HPDE6-E6E7 (cell line): ENCODE measurements around the gene CTNNA3.

Experiments
- DNase-seq: peaks from one replicate; pipeline ENCODE4 v3.0.0; 2011; ENCODE audit warnings: missing footprints; ENCODE audit errors: extremely low spot score

Gene CTNNA3

DNA sequence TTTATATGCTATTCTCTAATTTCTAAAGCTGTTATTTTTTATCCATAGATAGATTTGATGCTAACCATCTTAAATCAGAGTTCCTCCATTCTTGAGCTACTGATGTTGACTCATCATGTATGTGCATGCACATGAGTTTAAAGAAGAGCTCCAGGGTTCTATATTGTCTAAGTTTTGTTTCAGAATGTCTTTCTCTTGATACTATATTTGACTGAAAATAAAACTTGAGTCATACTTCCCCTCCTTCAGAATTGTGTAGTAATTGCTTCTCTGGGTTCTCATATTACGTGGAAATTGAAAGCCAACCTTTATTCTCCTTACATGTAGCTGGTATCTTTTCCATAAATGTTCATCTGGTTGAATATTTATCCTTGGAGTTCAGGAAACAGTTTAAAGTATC lies 680.8 kb downstream of the CTNNA3 start:
- DNase-seq, result no peak

DNA sequence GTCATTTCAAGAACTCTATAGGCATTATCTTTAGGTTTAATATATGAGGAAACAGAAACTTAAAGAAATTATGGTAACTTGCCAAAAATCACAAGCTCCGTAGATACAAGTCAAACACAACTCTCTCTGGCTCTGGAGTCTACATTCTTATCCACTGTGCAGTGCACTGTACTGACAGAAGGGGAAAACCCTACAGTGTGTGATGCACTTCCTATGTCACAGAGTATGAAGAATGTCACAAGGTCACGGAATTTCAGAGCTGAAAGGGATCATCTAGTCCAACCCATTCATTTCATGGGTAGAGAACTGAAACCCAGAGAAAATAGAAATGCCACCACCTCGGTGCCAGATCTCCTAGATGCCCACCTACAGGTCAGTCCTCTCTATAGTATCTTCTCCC lies 684.0 kb downstream of the CTNNA3 start:
- DNase-seq, result no peak

DNA sequence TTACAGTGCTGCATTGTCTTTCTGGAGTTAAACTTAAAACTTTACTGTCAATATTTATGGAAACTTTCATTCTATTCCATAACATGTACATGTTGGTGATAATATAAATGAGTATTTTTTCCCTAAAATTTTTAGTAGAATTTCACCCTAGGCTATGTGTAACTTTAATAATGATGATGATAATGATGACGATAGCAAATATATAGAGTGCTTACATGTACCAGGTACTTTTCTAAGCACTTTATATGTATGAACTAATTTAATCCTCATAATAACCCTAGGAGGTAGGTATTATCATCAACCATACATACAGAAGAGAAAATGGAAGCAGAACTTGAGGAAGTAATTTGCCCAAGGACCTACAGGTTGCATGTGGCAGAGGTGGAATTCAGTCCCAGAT lies 684.5 kb downstream of the CTNNA3 start:
- no peak for DNase-seq

DNA sequence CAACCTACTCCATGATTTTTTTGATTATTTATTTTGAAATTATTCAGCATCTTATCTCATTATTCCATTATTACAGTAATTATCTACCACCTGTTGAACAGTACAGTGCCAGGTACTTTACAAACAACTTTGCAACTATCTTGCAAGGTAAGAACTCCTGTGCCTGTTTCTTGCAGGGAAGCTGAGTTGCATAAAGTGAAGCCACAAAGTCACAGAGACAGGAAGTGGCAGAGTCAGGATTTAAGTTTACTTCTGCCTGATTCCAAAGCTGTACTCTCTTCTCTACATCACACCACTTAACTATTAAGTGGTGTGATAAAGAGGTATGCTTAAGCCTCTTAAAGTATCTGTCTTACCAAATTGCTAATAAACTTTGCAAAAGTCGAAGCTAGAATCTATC lies 690.0 kb downstream of the CTNNA3 start:
- no peak for DNase-seq

DNA sequence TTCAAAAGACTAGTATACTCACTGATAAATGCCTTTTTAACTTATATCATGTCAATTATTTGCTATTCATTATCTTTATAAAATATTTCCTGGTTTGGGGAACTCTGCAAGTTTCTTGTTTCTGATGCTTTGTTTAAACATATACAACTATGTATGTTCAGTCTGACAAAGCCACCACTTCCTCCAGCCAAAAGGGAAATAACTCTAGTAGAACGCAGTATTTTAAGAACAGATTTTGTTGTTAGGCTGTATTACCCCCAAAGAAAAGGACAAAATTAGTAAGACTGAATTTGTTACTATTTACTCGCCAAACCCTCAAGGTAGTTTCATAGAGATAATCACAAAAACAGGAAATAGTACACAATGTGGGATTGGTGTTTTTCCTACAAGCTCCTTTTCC lies 691.3 kb downstream of the CTNNA3 start:
- DNase-seq, result no peak

DNA sequence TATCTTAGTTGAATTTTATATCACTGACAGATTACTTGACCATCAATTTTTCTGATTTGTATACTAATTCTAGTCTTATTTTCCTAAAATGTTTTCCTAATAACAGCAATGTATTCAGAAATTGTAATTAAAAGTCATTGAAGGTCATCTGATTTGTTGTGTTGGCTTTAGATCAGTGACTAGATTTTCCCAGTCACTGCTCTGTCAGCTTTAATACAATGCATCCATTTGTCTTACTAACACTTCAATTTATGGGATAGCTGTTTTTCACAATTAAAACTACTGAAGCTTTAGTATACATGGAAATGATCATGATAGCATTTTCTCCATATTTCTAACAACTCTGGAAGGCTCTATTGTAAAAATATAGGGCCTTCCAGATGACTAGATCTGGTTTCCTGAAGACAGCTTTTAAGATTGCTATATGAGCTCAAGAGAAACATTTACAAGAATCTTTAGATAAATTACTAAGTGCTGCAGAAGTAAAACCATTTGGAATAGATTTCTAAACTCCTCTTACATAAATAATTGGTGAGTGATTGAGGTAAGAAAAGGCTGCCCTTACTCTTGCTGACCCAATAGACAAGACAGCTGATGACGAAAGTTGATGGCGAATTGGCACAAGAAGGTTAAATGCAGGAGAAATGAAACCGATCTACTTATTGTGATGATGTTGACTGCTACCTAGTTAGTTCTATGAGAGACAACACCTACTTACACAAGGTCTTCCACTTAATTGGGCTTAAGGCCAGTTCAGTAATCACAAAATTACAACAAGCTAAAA lies 696.0 kb downstream of the CTNNA3 start:
- DNase-seq, result no peak

DNA sequence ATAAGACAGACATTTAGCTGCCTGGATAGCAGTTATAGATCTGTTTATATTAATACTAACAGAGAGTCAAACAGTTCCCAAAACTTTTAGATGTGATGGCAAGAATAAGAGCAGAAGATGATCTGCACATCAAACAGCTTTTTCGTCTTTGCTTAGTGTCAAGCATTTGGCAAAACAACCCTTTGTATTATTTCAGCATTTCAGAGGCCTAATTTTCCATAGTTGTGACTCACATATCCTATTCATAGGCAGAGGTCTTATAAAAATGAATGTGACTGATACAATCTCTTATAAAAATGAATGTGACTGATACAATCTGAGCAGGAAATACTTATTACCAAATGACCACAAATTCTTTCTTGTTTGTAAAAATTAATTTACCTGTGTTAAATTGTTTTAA lies 699.0 kb downstream of the CTNNA3 start:
- DNase-seq, result no peak

DNA sequence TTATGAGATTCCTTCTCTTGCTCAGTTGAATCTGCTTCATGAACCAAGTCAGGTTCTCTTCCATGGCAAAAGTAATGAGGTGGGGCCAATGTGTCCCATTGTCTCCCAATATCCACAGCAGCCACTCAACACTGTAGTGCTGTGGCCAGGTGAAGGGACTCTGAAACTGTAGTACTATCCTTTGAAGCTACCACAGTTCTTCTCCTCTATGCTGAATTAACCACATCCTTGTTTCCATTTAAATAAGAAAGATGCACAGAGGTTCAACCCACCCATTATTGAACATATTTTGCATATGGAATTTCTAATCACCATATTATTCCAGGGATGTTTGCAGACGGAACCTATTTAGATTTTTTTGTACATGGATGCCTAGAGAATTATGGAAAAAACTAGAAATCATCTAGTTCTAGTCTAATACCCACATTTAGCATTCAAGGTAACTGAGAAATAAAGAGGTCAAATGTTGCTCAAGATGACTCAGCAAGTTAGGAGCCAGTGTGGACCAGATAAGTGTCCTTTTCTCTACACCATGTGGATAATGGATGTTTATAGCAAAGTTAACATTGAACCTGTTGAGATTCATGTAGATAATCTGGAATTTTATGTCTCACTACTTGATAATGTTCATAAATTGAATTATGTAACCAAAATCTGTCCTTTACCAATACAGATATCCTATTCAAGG lies 705.7 kb downstream of the CTNNA3 start:
- DNase-seq, result no peak

DNA sequence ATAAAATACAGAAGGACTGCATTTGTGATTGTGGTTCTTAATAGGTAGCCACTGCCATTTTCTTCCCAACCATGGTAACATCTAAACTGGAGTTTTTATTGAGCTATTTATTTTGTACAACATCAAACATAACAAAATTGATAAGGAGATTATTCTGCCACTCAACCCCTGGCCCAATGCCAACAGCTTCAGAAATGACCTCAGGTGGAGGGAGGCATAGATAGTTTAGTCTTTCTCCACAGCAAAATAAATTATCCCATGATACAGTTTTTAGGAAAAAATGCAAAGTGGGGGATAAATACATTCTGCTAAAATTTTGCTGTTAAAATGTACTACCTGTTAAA lies 712.5 kb downstream of the CTNNA3 start:
- DNase-seq, result no peak

DNA sequence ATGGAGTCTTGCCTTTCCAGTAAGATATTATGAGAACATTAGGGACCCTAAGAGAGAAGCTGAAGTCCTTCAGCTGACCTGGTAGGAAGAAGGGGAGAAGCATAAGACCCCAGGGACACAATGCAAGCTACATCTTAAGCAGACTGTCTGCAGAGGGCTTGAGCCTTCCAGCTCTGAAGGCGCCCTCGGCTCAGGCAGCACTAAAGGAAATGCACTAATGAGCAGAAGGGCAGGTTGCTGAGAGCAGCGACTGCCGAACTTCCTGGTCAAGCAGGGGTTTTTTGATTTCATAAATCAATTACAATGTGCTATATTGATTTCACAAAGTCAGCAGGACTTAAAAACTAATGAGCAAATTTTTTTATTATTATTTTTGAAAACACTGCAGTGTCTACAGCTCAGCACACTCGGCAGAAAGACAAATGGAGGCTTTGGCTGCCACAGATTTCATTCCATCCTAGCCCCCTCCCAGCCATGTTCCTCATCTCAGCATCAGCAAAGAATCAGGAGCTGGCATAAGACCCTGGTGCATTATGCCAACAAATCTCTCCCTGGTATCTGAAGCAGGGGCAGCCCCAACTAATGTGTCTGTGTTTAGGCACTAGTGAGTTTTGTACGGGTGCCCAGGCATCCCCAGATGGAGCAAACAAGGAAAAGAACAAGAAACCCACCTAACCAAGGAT lies 713.1 kb downstream of the CTNNA3 start:
- no peak for DNase-seq

DNA sequence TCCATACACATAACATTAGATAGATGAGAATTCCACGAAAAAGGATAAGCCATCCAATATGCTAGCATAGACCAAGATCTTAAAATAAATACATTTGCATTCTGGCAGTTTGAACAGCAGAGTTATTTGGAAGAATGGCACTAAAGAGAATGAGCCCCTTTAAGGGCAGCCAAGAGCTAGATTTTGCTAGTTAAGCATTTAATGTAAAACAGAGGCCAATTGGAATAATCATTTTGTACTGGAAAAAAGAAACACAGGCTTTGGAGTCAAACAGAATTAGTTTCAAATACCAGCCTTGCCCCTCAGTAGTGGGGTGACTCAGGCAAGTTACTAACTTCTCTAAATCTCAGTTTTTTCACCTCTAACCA lies 714.0 kb downstream of the CTNNA3 start:
- DNase-seq, result no peak

DNA sequence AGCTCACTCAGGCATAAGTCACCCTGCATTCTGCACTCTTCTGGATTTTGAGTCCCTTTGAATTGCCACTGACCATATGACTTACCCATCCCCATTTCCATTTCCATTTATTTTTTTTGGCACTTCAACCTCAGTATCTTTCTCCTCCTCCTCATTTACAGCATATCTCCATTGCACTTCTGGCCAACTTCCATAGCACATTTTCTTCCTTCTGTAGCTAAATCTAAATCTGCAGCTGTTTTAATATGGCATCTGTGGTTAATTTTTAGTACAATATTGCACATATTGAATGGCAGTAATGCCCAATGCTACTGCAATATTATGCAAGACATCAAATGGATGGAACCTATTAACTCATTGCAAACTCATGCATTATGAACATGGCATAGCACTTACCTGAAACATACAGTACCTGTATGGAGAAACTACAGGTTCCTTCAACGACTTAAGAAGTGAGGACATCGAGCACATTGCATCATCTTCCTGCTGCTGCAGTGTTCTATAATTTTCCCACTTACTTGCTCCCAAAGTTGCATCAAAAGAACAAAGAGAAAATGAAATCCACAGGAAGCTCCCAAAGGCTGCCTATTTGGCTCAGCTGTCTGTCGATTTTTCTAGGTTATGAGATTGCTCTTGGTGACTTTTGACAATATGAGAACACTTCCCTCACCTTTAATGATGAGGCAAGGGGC lies 714.5 kb downstream of the CTNNA3 start:
- DNase-seq, result no peak

DNA sequence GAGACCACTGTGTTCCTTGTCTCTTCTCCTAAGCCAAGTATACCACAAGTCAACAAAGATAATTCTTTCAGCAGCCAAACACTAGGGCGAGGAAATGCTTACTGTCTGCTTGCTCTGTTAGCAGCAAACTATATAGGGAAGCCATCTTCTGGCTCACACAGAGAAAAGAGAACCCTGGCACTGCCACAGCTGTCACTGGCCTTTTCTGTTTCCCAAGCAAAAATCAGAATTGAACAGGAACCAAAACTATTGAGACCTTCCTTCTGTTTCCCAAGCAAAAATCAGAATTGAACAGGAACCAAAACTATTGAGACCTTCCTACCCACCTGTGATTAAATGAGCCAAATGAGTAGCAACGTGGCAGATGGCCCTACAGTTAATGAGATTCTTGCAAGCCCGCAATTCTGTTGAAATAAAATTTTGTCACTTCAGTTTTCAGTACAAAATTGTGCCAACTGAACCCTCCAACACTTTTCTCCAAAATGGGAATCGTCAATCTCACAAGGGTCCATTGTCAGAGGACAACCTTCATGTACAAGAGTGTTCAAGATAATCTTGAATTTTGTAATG lies 715.7 kb downstream of the CTNNA3 start:
- no peak for DNase-seq

DNA sequence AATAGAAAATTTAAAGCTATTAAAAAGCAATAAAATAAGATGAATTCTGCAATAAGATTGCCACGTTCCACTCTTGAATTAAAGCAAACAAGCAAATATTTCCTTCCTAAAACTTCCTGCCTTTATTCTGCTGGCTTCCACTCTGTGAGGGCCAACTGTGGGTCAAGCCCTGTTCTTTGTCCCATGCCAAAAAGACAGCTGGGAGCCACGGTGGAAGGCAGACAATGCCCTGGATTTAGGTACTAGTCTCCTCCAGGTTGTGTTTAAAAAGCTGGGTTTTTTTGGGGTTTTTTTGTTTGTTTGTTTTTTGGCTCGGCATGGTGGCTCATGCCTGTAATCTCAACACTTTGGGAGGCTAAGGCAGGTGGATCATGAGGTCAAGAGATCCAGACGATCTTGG lies 731.0 kb downstream of the CTNNA3 start:
- no peak for DNase-seq

DNA sequence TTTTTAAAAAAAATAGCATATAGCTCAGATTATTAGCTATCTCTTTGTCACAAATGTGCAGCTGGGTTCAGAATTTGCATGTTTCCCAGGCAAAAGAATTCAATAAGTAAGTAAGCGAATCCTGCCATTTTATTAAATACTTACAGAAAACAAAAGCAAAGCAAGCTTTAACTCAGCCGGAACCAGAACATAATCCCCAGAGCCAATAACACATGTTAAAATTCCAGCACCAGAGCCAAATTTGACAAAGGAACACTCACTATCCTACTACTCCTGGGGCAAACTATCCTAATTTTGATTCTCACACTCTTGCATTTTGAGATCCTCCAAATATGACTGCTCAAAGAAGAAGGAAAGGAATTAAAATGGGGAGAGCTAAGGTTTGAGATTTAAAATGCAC lies 737.5 kb downstream of the CTNNA3 start:
- no peak for DNase-seq

DNA sequence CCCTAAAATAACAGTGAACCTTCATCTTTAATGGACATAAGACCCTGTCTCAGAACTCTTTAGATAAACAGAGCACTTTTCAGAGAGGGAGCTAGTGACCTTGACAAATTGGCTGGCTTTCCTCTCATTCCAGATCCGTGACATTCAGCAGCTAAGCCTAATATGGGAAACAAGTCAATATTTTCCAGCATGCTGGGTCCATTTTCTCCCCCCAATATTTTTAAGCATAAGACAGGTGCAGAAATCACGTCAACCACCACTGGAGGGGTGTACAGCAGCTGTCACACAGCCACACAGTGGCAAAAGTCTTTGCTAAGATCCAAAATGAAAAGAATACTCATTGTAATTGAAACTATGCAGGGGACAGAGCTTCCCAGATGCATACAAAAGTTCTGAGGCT lies 744.1 kb downstream of the CTNNA3 start:
- no peak for DNase-seq

DNA sequence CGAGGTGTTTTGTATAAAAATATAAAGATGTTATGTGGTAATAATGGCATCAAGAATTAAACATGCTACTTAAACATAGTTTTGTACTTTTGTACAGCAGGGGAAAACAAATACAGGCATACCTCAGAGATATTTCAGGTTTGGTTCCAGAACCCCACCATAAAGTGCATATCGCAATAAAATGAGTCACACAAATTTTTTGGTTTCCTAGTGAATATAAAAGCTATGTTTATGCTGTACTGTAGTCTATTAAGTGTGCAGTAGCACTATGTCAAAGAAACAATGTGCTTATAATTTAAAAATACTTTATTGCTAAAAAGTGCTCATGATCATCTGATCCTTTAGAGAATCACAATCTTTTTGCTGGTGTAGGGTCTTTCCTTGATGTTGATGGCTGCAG lies 752.4 kb downstream of the CTNNA3 start:
- DNase-seq, result no peak

DNA sequence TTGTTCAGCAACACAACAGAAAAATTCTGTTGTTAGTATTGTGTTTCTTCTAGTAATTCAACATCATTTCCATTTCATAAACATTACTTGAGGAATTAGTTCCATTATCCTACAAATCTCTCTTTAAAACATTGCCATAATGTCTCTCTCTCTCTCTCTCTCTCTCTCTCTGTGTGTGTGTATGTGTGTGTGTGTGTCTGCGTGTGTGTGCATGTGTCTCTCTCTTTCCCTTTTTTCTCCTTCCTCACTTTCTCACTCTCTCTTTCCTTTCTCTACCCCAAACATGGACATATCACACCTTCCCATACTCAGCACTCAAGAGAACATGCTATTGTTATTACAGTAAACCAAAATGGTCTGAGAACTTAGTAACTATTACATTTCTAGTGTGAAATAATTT lies 753.6 kb downstream of the CTNNA3 start:
- no peak for DNase-seq

DNA sequence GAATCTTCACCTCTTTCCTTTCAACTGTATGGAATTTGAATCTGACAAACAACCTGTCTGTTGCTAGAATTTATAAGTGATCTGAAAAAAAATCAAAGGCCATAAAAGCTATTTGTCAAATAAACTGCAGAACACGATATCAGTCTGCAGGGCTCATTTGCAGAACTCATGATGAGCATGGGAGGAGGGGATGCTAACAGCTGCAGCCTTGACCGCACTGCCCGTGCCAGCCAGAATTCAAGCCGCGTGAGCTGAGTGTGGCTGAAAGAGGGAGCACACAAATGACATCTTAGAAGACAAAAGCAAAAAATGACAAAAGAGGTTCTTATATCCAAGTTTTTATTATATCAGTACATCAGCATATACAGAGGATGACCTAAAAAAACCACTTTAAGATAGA lies 754.5 kb downstream of the CTNNA3 start:
- no peak for DNase-seq

DNA sequence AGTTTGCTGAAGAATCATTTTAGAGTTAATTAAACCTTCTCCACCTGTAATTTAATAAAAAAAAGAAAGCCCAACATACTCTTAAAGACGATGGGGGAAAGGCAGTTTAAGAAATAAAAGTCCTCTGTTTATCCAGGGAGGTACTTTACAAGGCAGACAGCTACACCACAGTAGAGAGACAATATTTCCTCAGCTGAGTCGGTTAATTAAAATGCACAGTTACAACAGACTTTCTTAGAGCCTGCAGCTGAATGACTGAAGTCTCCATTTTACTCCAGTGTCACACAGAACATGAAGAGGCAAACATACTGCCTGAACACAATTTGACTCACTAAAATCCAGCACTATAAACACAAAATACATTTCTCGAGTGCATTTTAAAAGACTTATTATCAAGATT lies 755.0 kb downstream of the CTNNA3 start:
- no peak for DNase-seq

DNA sequence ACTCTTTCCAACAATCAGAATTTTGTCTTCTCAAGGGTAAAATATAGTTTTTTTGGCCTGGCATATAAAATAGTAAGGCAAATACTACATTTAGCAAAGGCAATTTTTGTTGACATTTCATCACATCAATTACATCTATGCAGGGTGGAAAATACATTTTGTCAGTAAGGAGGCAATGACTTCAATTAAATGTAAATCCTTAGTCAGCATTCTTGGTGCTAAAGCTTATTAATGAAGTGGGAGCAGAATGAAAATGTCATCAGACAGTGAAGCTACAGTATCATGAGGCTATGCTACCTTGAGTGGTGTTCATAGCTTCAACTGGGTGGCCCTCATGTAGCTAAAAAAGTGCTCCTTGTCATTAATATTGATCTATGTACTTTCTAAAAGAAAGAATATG lies 761.3 kb downstream of the CTNNA3 start:
- no peak for DNase-seq

DNA sequence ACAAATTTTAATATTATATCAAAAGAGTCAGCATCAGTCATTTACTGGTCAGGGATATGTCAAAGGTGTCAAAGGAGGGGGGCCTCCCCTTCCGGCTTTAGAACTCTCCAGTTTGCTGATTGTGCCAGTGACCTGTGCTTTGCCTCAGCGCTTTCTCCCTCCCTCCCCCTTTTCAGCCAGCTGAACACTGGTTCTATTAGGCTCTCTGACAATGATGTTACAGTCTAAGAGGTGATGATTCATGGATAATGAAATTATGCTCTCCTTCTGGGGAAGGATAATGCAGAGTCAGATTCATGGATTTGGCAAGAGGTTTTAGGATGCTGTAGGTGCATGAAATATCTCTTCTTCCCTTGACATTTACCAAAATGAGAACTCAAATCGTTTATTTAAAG lies 764.0 kb downstream of the CTNNA3 start:
- no peak for DNase-seq
